ENCODE results near the gene IL6. TPM values are rescaled to one million over a fixed set of nuclear protein-coding genes. Genes with fewer than 3 reads are reported as not detected.

The IL6 gene
- total RNA-seq, 1 donor from 2014 or later: not detected

DNA sequence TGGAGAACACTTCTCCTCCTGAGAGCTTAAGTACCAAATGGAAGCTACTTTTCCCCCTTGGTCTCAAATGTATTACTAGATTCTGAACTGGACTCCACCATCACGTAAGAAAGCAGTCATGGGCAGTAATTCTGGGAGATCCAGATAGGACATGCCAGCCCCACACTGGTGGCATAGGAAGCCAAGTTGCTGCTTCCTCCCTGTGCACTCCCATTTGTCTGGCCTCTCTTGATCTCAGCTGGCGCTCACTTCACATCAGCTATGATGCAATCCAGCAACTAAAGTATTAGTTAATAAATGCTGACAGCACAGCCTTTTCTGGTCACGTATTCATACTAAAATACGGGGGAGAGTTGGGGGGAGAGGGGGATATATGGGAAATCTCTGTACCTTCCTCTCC is 3.4 kb upstream of the IL6 start:
- intact Hi-C loops (cut with micrococcal nuclease): no loop called here
- no peaks in the 10 kb centered on the region for H3K36me3 Mint-ChIP-seq (ENCODE audit: low read depth)
- peaks cover 31% of the 10 kb centered on the region for H3K4me1 Mint-ChIP-seq (ENCODE audit: low read depth)
- H3K27me3 Mint-ChIP-seq (ENCODE audit: low read depth): peaks cover 36% of the 10 kb centered on the region
- no peak overlapping the region for H3K4me3 Mint-ChIP-seq (ENCODE audit: low read depth)
- H3K27ac Mint-ChIP-seq: no peak overlapping the region
- no peaks in the 10 kb centered on the region for H3K9me3 Mint-ChIP-seq
- DNase-seq (ENCODE audit: low spot score): no peak

DNA sequence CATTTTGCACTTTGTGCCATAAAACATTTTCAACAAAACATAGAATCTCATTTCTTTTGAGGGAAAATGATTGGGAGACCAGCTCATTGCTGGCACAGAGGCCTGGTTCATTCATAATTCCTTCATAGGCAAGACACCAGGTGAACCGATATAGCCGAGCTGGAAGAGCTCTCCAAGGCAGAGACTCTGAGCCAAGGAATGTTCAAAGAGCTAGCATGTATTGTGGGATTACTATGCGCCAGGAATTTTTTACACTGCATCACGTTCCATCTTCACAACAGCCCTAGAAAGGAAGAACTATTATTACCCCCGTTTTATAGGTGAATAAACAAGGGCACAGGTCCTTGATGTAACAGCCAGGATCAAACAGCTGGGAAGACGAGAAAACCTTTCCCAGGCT is 2.1 kb upstream of the IL6 start:
- Mint-ChIP-seq H3K36me3 (ENCODE audit: low read depth) (no peaks in the 10 kb centered on the region), H3K4me1 (ENCODE audit: low read depth) (peaks cover 28% of the 10 kb centered on the region), H3K27me3 (ENCODE audit: low read depth) (peaks cover 32% of the 10 kb centered on the region), H3K9me3 (no peaks in the 10 kb centered on the region), H3K4me3 (ENCODE audit: low read depth) (no peak overlapping the region), H3K27ac (no peak overlapping the region)
- intact Hi-C loops (cut with micrococcal nuclease): loop anchor here (5.0 kb wide), 1 partner anchor 83 kb away; no protein-coding TSS in a partner anchor
- DNase-seq (ENCODE audit: low spot score): no peak

GRCh38 chr7:22725585-22725984 is 1.4 kb upstream of the IL6 start:
- DNase-seq (ENCODE audit: low spot score): no peak
- intact Hi-C loops (cut with micrococcal nuclease): loop anchor here (5.0 kb wide), 1 partner anchor 83 kb away; no protein-coding TSS in a partner anchor
- H3K27ac Mint-ChIP-seq: no peak overlapping the region
- no peaks in the 10 kb centered on the region for H3K9me3 Mint-ChIP-seq
- H3K36me3 Mint-ChIP-seq (ENCODE audit: low read depth): no peaks in the 10 kb centered on the region
- peaks cover 28% of the 10 kb centered on the region for H3K4me1 Mint-ChIP-seq (ENCODE audit: low read depth)
- H3K27me3 Mint-ChIP-seq (ENCODE audit: low read depth): peaks cover 31% of the 10 kb centered on the region
- no peak overlapping the region for H3K4me3 Mint-ChIP-seq (ENCODE audit: low read depth)

DNA sequence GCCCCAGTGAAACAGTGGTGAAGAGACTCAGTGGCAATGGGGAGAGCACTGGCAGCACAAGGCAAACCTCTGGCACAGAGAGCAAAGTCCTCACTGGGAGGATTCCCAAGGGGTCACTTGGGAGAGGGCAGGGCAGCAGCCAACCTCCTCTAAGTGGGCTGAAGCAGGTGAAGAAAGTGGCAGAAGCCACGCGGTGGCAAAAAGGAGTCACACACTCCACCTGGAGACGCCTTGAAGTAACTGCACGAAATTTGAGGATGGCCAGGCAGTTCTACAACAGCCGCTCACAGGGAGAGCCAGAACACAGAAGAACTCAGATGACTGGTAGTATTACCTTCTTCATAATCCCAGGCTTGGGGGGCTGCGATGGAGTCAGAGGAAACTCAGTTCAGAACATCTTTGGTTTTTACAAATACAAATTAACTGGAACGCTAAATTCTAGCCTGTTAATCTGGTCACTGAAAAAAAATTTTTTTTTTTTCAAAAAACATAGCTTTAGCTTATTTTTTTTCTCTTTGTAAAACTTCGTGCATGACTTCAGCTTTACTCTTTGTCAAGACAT is 574 bp upstream of the IL6 start:
- intact Hi-C loops (cut with micrococcal nuclease): loop anchor here (1.0 to 5.0 kb wide), 4 partner anchors 28 to 166 kb away; no protein-coding TSS in a partner anchor
- H3K27me3 Mint-ChIP-seq (ENCODE audit: low read depth): peaks cover 35% of the 10 kb centered on the region
- H3K4me1 Mint-ChIP-seq (ENCODE audit: low read depth): peaks cover 33% of the 10 kb centered on the region
- no peak overlapping the region for H3K27ac Mint-ChIP-seq
- DNase-seq (ENCODE audit: low spot score): peak; percentile 56
- no peaks in the 10 kb centered on the region for H3K36me3 Mint-ChIP-seq (ENCODE audit: low read depth)
- no peaks in the 10 kb centered on the region for H3K9me3 Mint-ChIP-seq
- H3K4me3 Mint-ChIP-seq (ENCODE audit: low read depth): peak overlapping the region; percentile 31

DNA sequence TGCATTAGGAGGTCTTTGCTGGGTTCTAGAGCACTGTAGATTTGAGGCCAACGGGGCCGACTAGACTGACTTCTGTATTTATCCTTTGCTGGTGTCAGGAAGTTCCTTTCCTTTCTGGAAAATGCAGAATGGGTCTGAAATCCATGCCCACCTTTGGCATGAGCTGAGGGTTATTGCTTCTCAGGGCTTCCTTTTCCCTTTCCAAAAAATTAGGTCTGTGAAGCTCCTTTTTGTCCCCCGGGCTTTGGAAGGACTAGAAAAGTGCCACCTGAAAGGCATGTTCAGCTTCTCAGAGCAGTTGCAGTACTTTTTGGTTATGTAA is 675 bp downstream of the IL6 start:
- Mint-ChIP-seq H3K27ac (no peak overlapping the region), H3K36me3 (ENCODE audit: low read depth) (no peaks in the 10 kb centered on the region), H3K27me3 (ENCODE audit: low read depth) (peaks cover 36% of the 10 kb centered on the region), H3K4me3 (ENCODE audit: low read depth) (no peak overlapping the region), H3K4me1 (ENCODE audit: low read depth) (peaks cover 33% of the 10 kb centered on the region), H3K9me3 (no peaks in the 10 kb centered on the region)
- intact Hi-C loops (cut with micrococcal nuclease): loop anchor here (2.0 to 5.0 kb wide), 5 partner anchors 29 to 327 kb away; no protein-coding TSS in a partner anchor
- no peak for DNase-seq (ENCODE audit: low spot score)

GRCh38 chr7:22728401-22729029 is 1.5 kb downstream of the IL6 start:
- Mint-ChIP-seq H3K27me3 (ENCODE audit: low read depth) (peaks cover 36% of the 10 kb centered on the region), H3K4me1 (ENCODE audit: low read depth) (peaks cover 31% of the 10 kb centered on the region), H3K9me3 (no peaks in the 10 kb centered on the region), H3K36me3 (ENCODE audit: low read depth) (no peaks in the 10 kb centered on the region), H3K4me3 (ENCODE audit: low read depth) (no peak overlapping the region), H3K27ac (no peak overlapping the region)
- intact Hi-C loops (cut with micrococcal nuclease): loop anchor here (2.0 to 5.0 kb wide), 3 partner anchors 54 to 326 kb away; no protein-coding TSS in a partner anchor
- no peak for DNase-seq (ENCODE audit: low spot score)

DNA sequence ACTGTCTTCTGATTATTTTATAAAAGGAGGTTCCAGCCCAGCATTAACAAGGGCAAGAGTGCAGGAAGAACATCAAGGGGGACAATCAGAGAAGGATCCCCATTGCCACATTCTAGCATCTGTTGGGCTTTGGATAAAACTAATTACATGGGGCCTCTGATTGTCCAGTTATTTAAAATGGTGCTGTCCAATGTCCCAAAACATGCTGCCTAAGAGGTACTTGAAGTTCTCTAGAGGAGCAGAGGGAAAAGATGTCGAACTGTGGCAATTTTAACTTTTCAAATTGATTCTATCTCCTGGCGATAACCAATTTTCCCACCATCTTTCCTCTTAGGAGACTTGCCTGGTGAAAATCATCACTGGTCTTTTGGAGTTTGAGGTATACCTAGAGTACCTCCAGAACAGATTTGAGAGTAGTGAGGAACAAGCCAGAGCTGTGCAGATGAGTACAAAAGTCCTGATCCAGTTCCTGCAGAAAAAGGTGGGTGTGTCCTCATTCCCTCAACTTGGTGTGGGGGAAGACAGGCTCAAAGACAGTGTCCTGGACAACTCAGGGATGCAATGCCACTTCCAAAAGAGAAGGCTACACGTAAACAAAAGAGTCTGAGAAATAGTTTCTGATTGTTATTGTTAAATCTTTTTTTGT is 2.3 kb downstream of the IL6 start:
- intact Hi-C loops (cut with micrococcal nuclease): loop anchor here (2.0 to 5.0 kb wide), 3 partner anchors 53 to 325 kb away; no protein-coding TSS in a partner anchor
- DNase-seq (ENCODE audit: low spot score): no peak
- Mint-ChIP-seq H3K27me3 (ENCODE audit: low read depth) (peaks cover 36% of the 10 kb centered on the region), H3K36me3 (ENCODE audit: low read depth) (no peaks in the 10 kb centered on the region), H3K27ac (no peak overlapping the region), H3K4me3 (ENCODE audit: low read depth) (no peak overlapping the region), H3K4me1 (ENCODE audit: low read depth) (peaks cover 36% of the 10 kb centered on the region), H3K9me3 (no peaks in the 10 kb centered on the region)

GRCh38 chr7:22730066-22730710 is 3.2 kb downstream of the IL6 start:
- Mint-ChIP-seq H3K9me3 (no peaks in the 10 kb centered on the region), H3K4me1 (ENCODE audit: low read depth) (peaks cover 35% of the 10 kb centered on the region)

DNA sequence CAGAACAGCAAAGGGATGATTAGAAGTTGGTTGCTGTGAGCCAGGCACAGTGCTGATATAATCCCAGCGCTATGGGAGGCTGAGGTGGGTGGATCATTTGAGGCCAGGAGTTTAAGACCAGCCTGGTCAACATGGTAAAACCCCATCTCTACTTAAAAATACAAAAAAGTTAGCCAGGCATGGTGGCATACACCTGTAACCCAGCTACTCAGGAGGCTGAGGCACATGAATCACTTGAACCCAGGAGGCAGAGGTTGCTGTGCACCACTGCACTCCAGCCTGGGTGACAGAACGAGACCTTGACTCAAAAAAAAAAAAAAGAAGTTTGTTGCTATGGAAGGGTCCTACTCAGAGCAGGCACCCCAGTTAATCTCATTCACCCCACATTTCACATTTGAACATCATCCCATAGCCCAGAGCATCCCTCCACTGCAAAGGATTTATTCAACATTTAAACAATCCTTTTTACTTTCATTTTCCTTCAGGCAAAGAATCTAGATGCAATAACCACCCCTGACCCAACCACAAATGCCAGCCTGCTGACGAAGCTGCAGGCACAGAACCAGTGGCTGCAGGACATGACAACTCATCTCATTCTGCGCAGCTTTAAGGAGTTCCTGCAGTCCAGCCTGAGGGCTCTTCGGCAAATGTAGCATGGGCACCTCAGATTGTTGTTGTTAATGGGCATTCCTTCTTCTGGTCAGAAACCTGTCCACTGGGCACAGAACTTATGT is 4.1 kb downstream of the IL6 start:
- H3K27me3 Mint-ChIP-seq (ENCODE audit: low read depth): peaks cover 39% of the 10 kb centered on the region
- no peaks in the 10 kb centered on the region for H3K36me3 Mint-ChIP-seq (ENCODE audit: low read depth)
- H3K27ac Mint-ChIP-seq: no peak overlapping the region
- DNase-seq (ENCODE audit: low spot score): no peak
- H3K9me3 Mint-ChIP-seq: no peaks in the 10 kb centered on the region
- H3K4me1 Mint-ChIP-seq (ENCODE audit: low read depth): peaks cover 27% of the 10 kb centered on the region
- no peak overlapping the region for H3K4me3 Mint-ChIP-seq (ENCODE audit: low read depth)
- intact Hi-C loops (cut with micrococcal nuclease): no loop called here

More at GRCh38 chr7:22730066-22730710, 3.2 kb downstream of the IL6 start:
- no peaks in the 10 kb centered on the region for H3K36me3 Mint-ChIP-seq (ENCODE audit: low read depth)
- intact Hi-C loops (cut with micrococcal nuclease): no loop called here
- no peak overlapping the region for H3K27ac Mint-ChIP-seq
- no peak for DNase-seq (ENCODE audit: low spot score)
- H3K4me3 Mint-ChIP-seq (ENCODE audit: low read depth): no peak overlapping the region
- peaks cover 37% of the 10 kb centered on the region for H3K27me3 Mint-ChIP-seq (ENCODE audit: low read depth)

- Mint-ChIP-seq H3K9me3 (no peaks in the 10 kb centered on the region), H3K27me3 (ENCODE audit: low read depth) (peaks cover 41% of the 10 kb centered on the region), H3K36me3 (ENCODE audit: low read depth) (no peaks in the 10 kb centered on the region), H3K27ac (no peak overlapping the region), H3K4me3 (ENCODE audit: low read depth) (no peak overlapping the region), H3K4me1 (ENCODE audit: low read depth) (peaks cover 21% of the 10 kb centered on the region)
- intact Hi-C loops (cut with micrococcal nuclease): no loop called here
- no peak for DNase-seq (ENCODE audit: low spot score)
Measured at GRCh38 chr7:22731766-22732165, 4.8 kb downstream of the IL6 start.

DNA sequence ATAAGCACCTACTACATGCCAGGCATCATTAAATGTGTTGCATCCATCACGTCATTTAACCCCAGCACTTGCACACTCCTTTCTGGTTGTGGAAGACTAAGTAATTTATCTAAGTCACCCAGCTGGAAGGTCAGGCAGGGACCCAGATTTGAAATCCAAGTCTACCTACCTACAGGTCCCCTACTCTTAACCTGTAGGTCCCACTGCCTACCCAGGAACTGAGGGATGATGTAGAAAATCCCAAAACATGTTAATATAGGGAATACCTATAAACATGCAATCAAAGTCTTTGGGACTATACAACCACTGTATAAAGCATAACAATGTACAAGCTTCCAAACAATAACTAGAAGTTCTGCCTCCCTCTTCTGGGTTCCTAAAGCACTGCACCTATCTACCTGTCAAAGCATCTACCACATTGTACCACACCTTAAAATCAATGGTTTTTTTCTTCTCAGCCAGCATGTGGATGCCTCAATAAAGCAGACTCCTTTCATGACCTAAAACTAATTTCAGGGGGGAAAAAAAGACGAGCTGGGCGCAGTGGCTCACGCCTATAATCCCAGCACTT is 5.6 kb downstream of the IL6 start:
- DNase-seq (ENCODE audit: low spot score): no peak
- peaks cover 18% of the 10 kb centered on the region for H3K4me1 Mint-ChIP-seq (ENCODE audit: low read depth)
- H3K27me3 Mint-ChIP-seq (ENCODE audit: low read depth): peaks cover 44% of the 10 kb centered on the region
- intact Hi-C loops (cut with micrococcal nuclease): no loop called here
- H3K9me3 Mint-ChIP-seq: peaks cover 2% of the 10 kb centered on the region
- H3K36me3 Mint-ChIP-seq (ENCODE audit: low read depth): no peaks in the 10 kb centered on the region
- no peak overlapping the region for H3K27ac Mint-ChIP-seq
- no peak overlapping the region for H3K4me3 Mint-ChIP-seq (ENCODE audit: low read depth)

DNA sequence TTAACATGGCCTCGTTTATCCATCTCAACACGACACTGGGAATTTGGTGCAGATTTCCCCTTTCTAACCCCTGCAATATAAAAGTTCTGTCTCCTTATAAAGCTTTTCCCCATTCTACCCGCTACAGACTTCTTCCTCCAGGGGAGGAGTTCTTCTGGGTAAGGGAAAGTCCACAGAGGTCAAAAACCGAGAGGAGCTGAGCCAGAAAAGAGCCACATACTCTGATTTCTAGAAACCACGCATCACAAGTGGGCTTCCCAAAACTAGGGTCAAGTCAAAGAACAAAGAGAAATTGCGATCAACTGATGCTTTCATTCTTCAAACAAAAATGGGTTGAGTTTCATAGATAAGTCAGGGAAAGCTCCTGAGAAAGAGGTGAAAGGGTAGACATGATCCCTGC is 6.8 kb downstream of the IL6 start:
- Mint-ChIP-seq H3K36me3 (ENCODE audit: low read depth) (no peaks in the 10 kb centered on the region), H3K9me3 (peaks cover 5% of the 10 kb centered on the region), H3K4me3 (ENCODE audit: low read depth) (no peak overlapping the region), H3K4me1 (ENCODE audit: low read depth) (peaks cover 18% of the 10 kb centered on the region), H3K27me3 (ENCODE audit: low read depth) (peaks cover 44% of the 10 kb centered on the region), H3K27ac (no peak overlapping the region)
- no peak for DNase-seq (ENCODE audit: low spot score)
- intact Hi-C loops (cut with micrococcal nuclease): no loop called here
